ENCODE measurements around the gene THSD4. TPM values are rescaled to one million over a fixed set of nuclear protein-coding genes. Genes with fewer than 3 reads are reported as not detected.

The THSD4 gene
- total RNA-seq, 1 experiment from 2014 or later, result 65.4 TPM

DNA sequence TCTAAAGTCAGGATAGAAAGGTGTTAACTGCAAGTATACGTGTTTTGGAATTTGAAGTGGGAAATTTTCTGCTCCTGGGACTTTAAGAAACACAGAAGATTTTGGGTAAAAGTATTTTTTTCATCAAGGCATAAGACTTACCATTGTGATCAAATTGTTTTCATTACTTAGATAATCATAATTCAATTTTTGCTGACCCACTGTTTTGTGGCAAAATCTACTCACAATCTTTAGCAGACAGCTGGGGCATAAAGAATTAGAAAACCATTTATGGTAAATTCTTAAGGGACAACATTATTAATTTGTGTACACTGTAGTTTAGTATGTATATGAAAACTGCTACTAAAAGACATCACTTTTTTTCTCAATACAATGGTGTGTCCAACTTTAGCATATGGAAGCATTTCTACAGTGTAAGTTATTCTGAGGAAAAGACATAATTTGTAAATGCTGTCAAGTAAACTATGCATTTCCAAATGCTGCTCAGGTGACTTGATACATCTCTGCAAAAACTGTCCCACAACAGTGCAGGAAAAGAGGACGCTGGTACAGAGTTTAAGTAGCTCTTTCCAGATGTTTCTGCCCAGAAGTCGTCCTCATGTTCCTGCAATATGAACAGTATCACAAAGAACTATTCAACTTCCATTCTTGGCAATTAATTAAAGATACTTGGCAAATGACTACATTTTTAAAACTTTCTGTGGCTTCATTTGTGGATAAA lies 52.3 kb downstream of the THSD4 start:
- no peaks in the 10 kb centered on the region for H3K36me3 ChIP-seq (ENCODE audit: control insufficient read depth, insufficient read depth, low read length)
- in situ Hi-C loops (cut with HindIII; ENCODE audit: low pct_unique_long_range_greater_than_20kb, low sequenced_read_pairs), result no loop called here
- H3K9me3 ChIP-seq (ENCODE audit: control insufficient read depth, insufficient read depth, low read depth, low read length), result peaks cover 29% of the 10 kb centered on the region; the same call in 1 of the 2 replicates
- DNase-seq (ENCODE audit: low read depth, low spot score) (no peak), ATAC-seq (no peak)
- no peak overlapping the region for H3K27ac ChIP-seq (ENCODE audit: low read length)
- intact Hi-C loops (cut with micrococcal nuclease; ENCODE audit: unreplicated experiment), result no loop called here
- no peaks in the 10 kb centered on the region for H3K27me3 ChIP-seq (ENCODE audit: control insufficient read depth, insufficient read depth, low read length)
- TF ChIP-seq, protein P1, sequence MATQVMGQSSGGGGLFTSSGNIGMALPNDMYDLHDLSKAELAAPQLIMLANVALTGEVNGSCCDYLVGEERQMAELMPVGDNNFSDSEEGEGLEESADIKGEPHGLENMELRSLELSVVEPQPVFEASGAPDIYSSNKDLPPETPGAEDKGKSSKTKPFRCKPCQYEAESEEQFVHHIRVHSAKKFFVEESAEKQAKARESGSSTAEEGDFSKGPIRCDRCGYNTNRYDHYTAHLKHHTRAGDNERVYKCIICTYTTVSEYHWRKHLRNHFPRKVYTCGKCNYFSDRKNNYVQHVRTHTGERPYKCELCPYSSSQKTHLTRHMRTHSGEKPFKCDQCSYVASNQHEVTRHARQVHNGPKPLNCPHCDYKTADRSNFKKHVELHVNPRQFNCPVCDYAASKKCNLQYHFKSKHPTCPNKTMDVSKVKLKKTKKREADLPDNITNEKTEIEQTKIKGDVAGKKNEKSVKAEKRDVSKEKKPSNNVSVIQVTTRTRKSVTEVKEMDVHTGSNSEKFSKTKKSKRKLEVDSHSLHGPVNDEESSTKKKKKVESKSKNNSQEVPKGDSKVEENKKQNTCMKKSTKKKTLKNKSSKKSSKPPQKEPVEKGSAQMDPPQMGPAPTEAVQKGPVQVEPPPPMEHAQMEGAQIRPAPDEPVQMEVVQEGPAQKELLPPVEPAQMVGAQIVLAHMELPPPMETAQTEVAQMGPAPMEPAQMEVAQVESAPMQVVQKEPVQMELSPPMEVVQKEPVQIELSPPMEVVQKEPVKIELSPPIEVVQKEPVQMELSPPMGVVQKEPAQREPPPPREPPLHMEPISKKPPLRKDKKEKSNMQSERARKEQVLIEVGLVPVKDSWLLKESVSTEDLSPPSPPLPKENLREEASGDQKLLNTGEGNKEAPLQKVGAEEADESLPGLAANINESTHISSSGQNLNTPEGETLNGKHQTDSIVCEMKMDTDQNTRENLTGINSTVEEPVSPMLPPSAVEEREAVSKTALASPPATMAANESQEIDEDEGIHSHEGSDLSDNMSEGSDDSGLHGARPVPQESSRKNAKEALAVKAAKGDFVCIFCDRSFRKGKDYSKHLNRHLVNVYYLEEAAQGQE (IDR thresholded peaks at IDR 0.05; ENCODE audit: insufficient read depth in 1 of 2, low read depth in 2 of 2, low read length in 1 of 2), result no peak
- TF ChIP-seq TCF7L2 (IDR thresholded peaks at IDR 0.05; ENCODE audit: low read depth, low read length) (no peak), SIN3A (IDR thresholded peaks at IDR 0.05; ENCODE audit: borderline replicate concordance, insufficient read depth, low read depth, low read length) (no peak), POLR2AphosphoS5 (IDR thresholded peaks at IDR 0.05; ENCODE audit: low read depth, low read length) (no peak)
- TF ChIP-seq, protein P2, sequence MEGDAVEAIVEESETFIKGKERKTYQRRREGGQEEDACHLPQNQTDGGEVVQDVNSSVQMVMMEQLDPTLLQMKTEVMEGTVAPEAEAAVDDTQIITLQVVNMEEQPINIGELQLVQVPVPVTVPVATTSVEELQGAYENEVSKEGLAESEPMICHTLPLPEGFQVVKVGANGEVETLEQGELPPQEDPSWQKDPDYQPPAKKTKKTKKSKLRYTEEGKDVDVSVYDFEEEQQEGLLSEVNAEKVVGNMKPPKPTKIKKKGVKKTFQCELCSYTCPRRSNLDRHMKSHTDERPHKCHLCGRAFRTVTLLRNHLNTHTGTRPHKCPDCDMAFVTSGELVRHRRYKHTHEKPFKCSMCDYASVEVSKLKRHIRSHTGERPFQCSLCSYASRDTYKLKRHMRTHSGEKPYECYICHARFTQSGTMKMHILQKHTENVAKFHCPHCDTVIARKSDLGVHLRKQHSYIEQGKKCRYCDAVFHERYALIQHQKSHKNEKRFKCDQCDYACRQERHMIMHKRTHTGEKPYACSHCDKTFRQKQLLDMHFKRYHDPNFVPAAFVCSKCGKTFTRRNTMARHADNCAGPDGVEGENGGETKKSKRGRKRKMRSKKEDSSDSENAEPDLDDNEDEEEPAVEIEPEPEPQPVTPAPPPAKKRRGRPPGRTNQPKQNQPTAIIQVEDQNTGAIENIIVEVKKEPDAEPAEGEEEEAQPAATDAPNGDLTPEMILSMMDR (IDR thresholded peaks at IDR 0.05), result no peak
- ChIA-PET POLR2A (no interaction called here), CTCF (no interaction called here)
- H3K4me1 ChIP-seq (ENCODE audit: control insufficient read depth, insufficient read depth, low read length), result no peaks in the 10 kb centered on the region
- no TSS peak for BruUV-seq (replicated peaks)
- H3K4me3 ChIP-seq (ENCODE audit: low read depth in 2 of 2, low read length in 2 of 2), result no peak overlapping the region

DNA sequence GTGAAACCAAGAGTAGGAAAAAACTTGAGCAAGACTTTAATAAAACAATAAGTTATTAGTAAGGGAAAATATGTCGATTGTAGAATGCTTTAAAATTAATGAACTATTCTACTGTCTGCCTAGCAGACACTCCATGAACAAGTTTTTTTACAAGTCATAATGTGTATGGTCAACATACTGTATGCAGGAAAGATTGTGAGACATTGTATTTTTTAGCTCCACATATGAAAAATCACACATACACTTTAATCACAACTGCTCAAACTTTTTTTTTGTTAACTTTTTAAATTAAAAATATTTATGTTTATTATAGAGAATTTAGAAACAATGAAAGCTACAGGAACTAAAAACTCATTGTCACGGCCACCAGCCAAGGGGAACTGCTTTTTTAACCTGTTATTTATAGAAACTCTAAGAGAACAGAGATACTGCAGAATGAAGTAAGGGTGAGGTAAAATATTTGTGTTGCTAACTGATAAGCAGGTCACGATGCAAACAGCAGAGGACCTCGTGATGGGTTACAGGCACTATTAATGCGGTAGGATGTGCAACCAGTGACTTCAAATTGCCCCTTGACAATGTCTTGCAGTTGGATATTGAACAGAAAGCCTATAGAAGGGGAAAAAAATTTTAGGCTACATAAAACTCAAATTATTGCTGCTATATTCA lies 53.0 kb downstream of the THSD4 start:
- H3K27me3 ChIP-seq (ENCODE audit: control insufficient read depth, insufficient read depth, low read length), result no peaks in the 10 kb centered on the region
- H3K9me3 ChIP-seq (ENCODE audit: control insufficient read depth, insufficient read depth, low read depth, low read length), result peaks cover 32% of the 10 kb centered on the region; the same call in 1 of the 2 replicates
- no peak overlapping the region for H3K27ac ChIP-seq (ENCODE audit: low read length)
- CTCF ChIA-PET, result no interaction called here
- no TSS peak for BruUV-seq (replicated peaks)
- TF ChIP-seq, protein P1 (IDR thresholded peaks at IDR 0.05; ENCODE audit: insufficient read depth in 1 of 2, low read depth in 2 of 2, low read length in 1 of 2), result no peak
- TF ChIP-seq POLR2AphosphoS5 (IDR thresholded peaks at IDR 0.05; ENCODE audit: low read depth, low read length) (no peak), SIN3A (IDR thresholded peaks at IDR 0.05; ENCODE audit: borderline replicate concordance, insufficient read depth, low read depth, low read length) (no peak), TCF7L2 (IDR thresholded peaks at IDR 0.05; ENCODE audit: low read depth, low read length) (no peak)
- TF ChIP-seq, protein P2 (IDR thresholded peaks at IDR 0.05), result no peak
- POLR2A ChIA-PET, result interaction anchor here (0.6 kb wide), 1 partner anchor 79 kb away, joined by 3 read pairs; no protein-coding TSS in a partner anchor
- no peaks in the 10 kb centered on the region for H3K36me3 ChIP-seq (ENCODE audit: control insufficient read depth, insufficient read depth, low read length)
- intact Hi-C loops (cut with micrococcal nuclease; ENCODE audit: unreplicated experiment), result no loop called here
- ATAC-seq, result no peak
- in situ Hi-C loops (cut with HindIII; ENCODE audit: low pct_unique_long_range_greater_than_20kb, low sequenced_read_pairs), result no loop called here
- no peak for DNase-seq (ENCODE audit: low read depth, low spot score)
- H3K4me3 ChIP-seq (ENCODE audit: low read depth in 2 of 2, low read length in 2 of 2), result no peak overlapping the region
- no peaks in the 10 kb centered on the region for H3K4me1 ChIP-seq (ENCODE audit: control insufficient read depth, insufficient read depth, low read length)
